Measurements from ENCODE around the gene TNPO1.

The TNPO1 gene

DNA sequence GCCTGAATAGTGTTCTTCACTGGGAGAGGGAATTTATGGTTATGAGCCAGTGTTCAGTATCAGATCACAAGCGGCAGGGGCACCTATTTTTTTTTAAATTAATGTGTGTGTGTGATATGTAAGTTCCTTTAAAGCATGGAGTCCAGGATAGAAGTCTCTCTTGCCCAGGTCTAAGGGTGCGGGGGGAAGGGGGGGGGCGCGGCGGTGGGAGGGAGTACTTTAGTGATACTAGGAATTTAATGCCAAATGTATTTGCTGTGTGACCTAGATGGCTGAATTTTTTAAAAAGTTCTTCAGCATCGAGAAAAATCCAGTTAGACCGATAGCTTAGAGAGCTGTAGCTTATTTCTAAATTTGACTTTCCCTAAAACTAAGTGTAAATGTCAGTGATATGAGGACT is 137.9 kb downstream of the TNPO1 start:
- no peak for TF ChIP-seq EZH2 (IDR thresholded peaks at IDR 0.05; ENCODE audit: borderline replicate concordance, low read depth, low read length, severe bottlenecking)
- TF ChIP-seq, protein P1, sequence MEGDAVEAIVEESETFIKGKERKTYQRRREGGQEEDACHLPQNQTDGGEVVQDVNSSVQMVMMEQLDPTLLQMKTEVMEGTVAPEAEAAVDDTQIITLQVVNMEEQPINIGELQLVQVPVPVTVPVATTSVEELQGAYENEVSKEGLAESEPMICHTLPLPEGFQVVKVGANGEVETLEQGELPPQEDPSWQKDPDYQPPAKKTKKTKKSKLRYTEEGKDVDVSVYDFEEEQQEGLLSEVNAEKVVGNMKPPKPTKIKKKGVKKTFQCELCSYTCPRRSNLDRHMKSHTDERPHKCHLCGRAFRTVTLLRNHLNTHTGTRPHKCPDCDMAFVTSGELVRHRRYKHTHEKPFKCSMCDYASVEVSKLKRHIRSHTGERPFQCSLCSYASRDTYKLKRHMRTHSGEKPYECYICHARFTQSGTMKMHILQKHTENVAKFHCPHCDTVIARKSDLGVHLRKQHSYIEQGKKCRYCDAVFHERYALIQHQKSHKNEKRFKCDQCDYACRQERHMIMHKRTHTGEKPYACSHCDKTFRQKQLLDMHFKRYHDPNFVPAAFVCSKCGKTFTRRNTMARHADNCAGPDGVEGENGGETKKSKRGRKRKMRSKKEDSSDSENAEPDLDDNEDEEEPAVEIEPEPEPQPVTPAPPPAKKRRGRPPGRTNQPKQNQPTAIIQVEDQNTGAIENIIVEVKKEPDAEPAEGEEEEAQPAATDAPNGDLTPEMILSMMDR (IDR thresholded peaks at IDR 0.05; ENCODE audit: borderline replicate concordance, extremely low read depth, low read length, poor library complexity, severe bottlenecking), result no peak
- Histone ChIP-seq H3K9ac (ENCODE audit: low read depth, low read length) (no peak overlapping the region), H3K79me2 (ENCODE audit: insufficient read depth, low read length) (no peaks in the 10 kb centered on the region), H4K20me1 (ENCODE audit: insufficient read depth, low read length) (no peaks in the 10 kb centered on the region), H3K4me3 (ENCODE audit: low read depth in 1 of 2, low read length in 2 of 2) (no peak overlapping the region), H2AFZ (ENCODE audit: low read depth, low read length) (no peak overlapping the region), H3K4me2 (ENCODE audit: insufficient read depth, low read length) (no peak overlapping the region), H3K27me3 (ENCODE audit: insufficient read depth, low read length, poor library complexity) (peaks cover 8% of the 10 kb centered on the region), H3K36me3 (ENCODE audit: insufficient read depth, low read length) (no peaks in the 10 kb centered on the region), H3K27ac (ENCODE audit: low read length) (no peak overlapping the region), H3K4me1 (ENCODE audit: insufficient read depth, low read length) (peaks cover 7% of the 10 kb centered on the region; the same call in 1 of the 2 replicates), H3K9me3 (ENCODE audit: insufficient read depth, low read length, severe bottlenecking) (no peaks in the 10 kb centered on the region)
- DNase-seq (no peak), ATAC-seq (ENCODE audit: insufficient read depth, low read depth) (no peak)

DNA sequence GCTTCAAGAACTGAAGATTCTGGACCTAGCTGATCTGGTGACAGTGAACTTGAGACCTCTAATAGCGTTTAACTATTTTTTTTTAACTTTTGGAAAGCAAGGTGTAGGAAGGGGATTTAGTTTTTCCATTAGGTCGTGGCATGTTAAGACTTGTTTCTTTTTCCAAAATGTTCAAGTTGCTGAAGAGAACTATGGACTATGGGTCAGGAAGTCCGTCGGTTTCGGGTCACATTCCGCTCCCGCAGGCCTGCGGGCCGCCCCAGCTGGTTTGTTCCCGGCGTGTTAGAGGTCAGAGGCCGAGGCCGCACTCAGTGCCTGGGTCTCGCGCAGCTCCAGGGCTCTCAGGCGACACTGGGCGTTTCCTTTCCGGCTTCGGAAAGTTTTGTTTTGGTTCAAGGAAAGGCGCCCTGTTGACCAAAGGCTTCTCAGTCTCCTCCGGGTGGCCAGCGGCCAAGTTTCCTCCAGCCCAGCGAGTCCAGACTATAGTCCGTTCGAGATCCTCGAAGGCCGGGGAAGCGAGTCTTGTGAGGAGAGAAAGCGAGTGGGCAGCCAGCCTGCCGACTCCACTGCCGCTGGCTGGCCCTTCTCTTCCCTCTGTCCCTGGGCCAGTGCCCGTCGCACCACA is 138.8 kb downstream of the TNPO1 start:
- no peaks in the 10 kb centered on the region for H3K36me3 ChIP-seq (ENCODE audit: insufficient read depth, low read length)
- no peak overlapping the region for H3K9ac ChIP-seq (ENCODE audit: low read depth, low read length)
- DNase-seq (no peak), ATAC-seq (ENCODE audit: insufficient read depth, low read depth) (no peak)
- H3K4me1 ChIP-seq (ENCODE audit: insufficient read depth, low read length), result peaks cover 7% of the 10 kb centered on the region; the same call in 1 of the 2 replicates
- peak overlapping the region; percentile 60 for H3K4me2 ChIP-seq (ENCODE audit: insufficient read depth, low read length)
- peak overlapping the region; percentile 14; the same call in 1 of the 2 replicates for H2AFZ ChIP-seq (ENCODE audit: low read depth, low read length)
- TF ChIP-seq, protein P1 (IDR thresholded peaks at IDR 0.05; ENCODE audit: borderline replicate concordance, extremely low read depth, low read length, poor library complexity, severe bottlenecking), result no peak
- no peak for TF ChIP-seq EZH2 (IDR thresholded peaks at IDR 0.05; ENCODE audit: borderline replicate concordance, low read depth, low read length, severe bottlenecking)
- H4K20me1 ChIP-seq (ENCODE audit: insufficient read depth, low read length), result no peaks in the 10 kb centered on the region
- no peak overlapping the region for H3K27ac ChIP-seq (ENCODE audit: low read length)
- H3K79me2 ChIP-seq (ENCODE audit: insufficient read depth, low read length), result no peaks in the 10 kb centered on the region
- H3K9me3 ChIP-seq (ENCODE audit: insufficient read depth, low read length, severe bottlenecking), result no peaks in the 10 kb centered on the region
- H3K27me3 ChIP-seq (ENCODE audit: insufficient read depth, low read length, poor library complexity), result peaks cover 8% of the 10 kb centered on the region
- H3K4me3 ChIP-seq (ENCODE audit: low read depth in 1 of 2, low read length in 2 of 2), result no peak overlapping the region

DNA sequence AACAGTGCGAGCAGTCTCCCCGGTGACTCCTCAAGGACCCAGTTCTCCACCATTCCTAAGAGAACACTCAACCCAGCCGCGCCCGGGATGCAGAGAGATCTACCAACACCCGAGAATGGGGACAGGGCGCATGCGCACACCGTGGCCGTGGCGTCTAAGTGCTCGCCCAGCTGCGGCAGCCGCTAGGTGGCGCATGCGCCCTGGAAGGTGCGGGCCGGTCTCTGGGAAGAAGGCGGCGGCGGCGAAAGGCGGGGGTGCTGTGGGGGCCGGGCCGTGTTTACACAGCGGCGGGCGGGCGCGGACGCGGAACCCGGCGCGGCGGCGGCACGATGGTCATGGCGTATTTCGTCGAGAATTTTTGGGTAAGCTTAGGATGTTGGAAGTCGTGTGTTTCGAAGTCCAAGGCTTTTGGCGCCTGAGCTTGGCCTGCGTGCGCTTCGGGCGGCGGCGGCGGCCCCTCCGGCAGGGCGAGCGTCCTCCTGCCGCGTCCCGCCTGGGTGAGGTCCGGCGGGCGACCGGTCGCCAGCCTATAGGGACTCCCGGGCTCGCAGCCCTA is 139.4 kb downstream of the TNPO1 start, which contains the start of gene FCHO2:
FCHO2 (plus strand) TSS at position 274 of the 556 bp plus-strand sequence; CDS start at position 330, 56 bp downstream.
- DNase-seq (peak; percentile 73), ATAC-seq (ENCODE audit: insufficient read depth, low read depth) (peak; percentile 96)
- Histone ChIP-seq H2AFZ (ENCODE audit: low read depth, low read length) (peak within 1 kb of the TSS; percentile 14; the same call in 1 of the 2 replicates), H3K9me3 (ENCODE audit: insufficient read depth, low read length, severe bottlenecking) (no peaks in the 10 kb centered on the region), H3K9ac (ENCODE audit: low read depth, low read length) (peak within 1 kb of the TSS; percentile 40; the same call in 1 of the 2 replicates), H3K27ac (ENCODE audit: low read length) (no peak within 1 kb of the TSS), H3K4me3 (ENCODE audit: low read depth in 1 of 2, low read length in 2 of 2) (peak within 1 kb of the TSS in 1 of 2 experiments; percentile 46; a peak in 2 of 4 replicates), H3K27me3 (ENCODE audit: insufficient read depth, low read length, poor library complexity) (peaks cover 8% of the 10 kb centered on the region), H3K79me2 (ENCODE audit: insufficient read depth, low read length) (no peaks in the 10 kb centered on the region), H3K4me1 (ENCODE audit: insufficient read depth, low read length) (peaks cover 7% of the 10 kb centered on the region; the same call in 1 of the 2 replicates), H4K20me1 (ENCODE audit: insufficient read depth, low read length) (no peaks in the 10 kb centered on the region), H3K36me3 (ENCODE audit: insufficient read depth, low read length) (no peaks in the 10 kb centered on the region), H3K4me2 (ENCODE audit: insufficient read depth, low read length) (peak within 1 kb of the TSS; percentile 60)
- TF ChIP-seq EZH2 (IDR thresholded peaks at IDR 0.05; ENCODE audit: borderline replicate concordance, low read depth, low read length, severe bottlenecking), result no peak
- TF ChIP-seq, protein P1 (IDR thresholded peaks at IDR 0.05; ENCODE audit: borderline replicate concordance, extremely low read depth, low read length, poor library complexity, severe bottlenecking), result peak; percentile 75

Data from DND-41 (cell line).